Fibroblast of lung (primary cell): Measurements from ENCODE around the gene CIC.

Experiments used
- CTCF ChIP-seq, 2 donors: IDR thresholded peaks in 1 of 2; conservative IDR thresholded peaks in 1 of 2; 1 replicate in 1 of 2; 2 replicates in 1 of 2; pipeline ENCODE4 v1.5.1; 2011 to 2012; ENCODE audit warnings: low read length in 2 of 2, control low read depth in 1 of 2, inconsistent platforms in 1 of 2, low read depth in 1 of 2, mild to moderate bottlenecking in 1 of 2
- EZH2 ChIP-seq: IDR thresholded peaks from 2 replicates; pipeline ENCODE4 v1.5.1; 2012; ENCODE audit warnings: low read length, control low read depth, mild to moderate bottlenecking; ENCODE audit errors: missing control alignments

- TF ChIP-seq CTCF (conservative IDR thresholded peaks at IDR 0.05 in 1 of 2, IDR thresholded peaks at IDR 0.05 in 1 of 2; ENCODE audit: low read depth in 1 of 2, low read length in 2 of 2) (no peak), EZH2 (no peak)
Measured at GRCh38 chr19:42281146-42281826, 12.2 kb downstream of the CIC start.
